HG03060 (cell line): Measurements from ENCODE around the gene CACNA1E.
"Not testable (repeated sequence)": the region's sequence is repeated elsewhere in the genome, so short reads cannot be mapped to it uniquely, and the experiment has no call there.

Experiments
- ATAC-seq: cut with Tn5 transposase; IDR thresholded peaks from one replicate; pipeline ENCODE4 v1.9.1; 2021; ENCODE audit warnings: low read depth, moderate number of reproducible peaks; ENCODE audit not compliant: unreplicated experiment

CACNA1E gene

DNA sequence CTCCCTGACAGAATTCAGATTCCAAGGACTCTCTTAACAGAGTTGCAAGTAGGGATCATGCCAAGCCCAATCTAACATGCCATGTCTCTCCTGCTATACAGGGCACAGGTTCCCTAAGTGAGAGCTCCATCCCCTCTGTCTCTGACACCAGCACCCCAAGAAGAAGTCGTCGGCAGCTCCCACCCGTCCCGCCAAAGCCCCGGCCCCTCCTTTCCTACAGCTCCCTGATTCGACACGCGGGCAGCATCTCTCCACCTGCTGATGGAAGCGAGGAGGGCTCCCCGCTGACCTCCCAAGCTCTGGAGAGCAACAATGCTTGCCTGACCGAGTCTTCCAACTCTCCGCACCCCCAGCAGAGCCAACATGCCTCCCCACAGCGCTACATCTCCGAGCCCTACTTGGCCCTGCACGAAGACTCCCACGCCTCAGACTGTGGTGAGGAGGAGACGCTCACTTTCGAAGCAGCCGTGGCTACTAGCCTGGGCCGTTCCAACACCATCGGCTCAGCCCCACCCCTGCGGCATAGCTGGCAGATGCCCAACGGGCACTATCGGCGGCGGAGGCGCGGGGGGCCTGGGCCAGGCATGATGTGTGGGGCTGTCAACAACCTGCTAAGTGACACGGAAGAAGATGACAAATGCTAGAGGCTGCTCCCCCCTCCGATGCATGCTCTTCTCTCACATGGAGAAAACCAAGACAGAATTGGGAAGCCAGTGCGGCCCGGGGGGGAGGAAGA, 315.0 kb downstream of the CACNA1E start:
- no peak for ATAC-seq

GRCh38 chr1:181801617-181802016, 318.3 kb downstream of the CACNA1E start:
- ATAC-seq, result no peak

DNA sequence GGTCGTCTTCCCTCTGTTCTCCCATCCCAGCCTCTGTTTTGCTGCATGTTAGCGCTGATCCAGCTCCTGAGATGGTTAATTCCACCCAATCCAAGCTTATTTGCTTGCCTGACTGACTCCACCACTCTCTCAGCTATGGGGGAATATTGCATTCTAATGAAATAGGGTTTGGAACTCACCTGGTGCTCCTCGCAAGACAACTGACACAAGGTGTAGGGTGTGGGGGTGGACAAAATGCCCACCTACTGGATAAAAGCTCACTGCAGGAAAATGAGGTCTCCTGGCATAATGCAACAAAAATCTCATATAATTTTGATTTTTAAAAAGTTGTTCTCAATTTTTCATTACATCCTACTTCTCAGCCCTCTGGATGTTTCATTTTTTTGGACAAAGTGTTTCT, 319.1 kb downstream of the CACNA1E start:
- ATAC-seq, result no peak

- ATAC-seq, result no peak
These were observed 320.1 kb downstream of the CACNA1E start for GRCh38 chr1:181803421-181803820.

- ATAC-seq, result no peak
These were observed 321.7 kb downstream of the CACNA1E start for GRCh38 chr1:181804989-181805388.

GRCh38 chr1:181806746-181807145, 323.4 kb downstream of the CACNA1E start:
- ATAC-seq, result no peak

- no peak for ATAC-seq
These were observed 323.9 kb downstream of the CACNA1E start for GRCh38 chr1:181807251-181807650.

- no peak for ATAC-seq
These were observed 326.8 kb downstream of the CACNA1E start for GRCh38 chr1:181809991-181810545.

- no peak for ATAC-seq
These were observed 328.9 kb downstream of the CACNA1E start for GRCh38 chr1:181812208-181812607.

- no peak for ATAC-seq
These were observed 329.9 kb downstream of the CACNA1E start for GRCh38 chr1:181813266-181813665.

GRCh38 chr1:181816608-181817007, 333.3 kb downstream of the CACNA1E start:
- no peak for ATAC-seq

GRCh38 chr1:181817091-181817490, 333.8 kb downstream of the CACNA1E start:
- ATAC-seq, result no peak

- no peak for ATAC-seq
These were observed 335.1 kb downstream of the CACNA1E start for GRCh38 chr1:181818459-181818858.

- ATAC-seq, result no peak
These were observed 335.6 kb downstream of the CACNA1E start for GRCh38 chr1:181818943-181819342.

DNA sequence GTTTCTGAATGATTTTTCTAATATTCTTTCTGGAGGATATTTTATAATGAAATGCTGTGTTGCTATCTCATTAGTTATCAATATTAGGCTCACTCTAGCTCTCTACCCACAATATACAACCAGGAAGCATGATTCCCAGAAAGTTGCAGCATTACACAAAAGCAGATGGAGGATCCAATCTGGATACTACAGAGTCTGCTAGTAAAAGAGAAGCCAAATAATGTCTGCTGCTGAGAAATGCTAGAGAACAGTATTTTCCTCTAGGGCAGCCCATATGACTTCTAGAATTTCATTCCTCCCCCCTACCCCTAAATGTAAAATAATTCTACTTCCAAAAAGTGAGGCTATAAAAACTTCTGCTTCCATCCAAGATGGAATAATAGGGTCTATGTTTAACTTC, 338.4 kb downstream of the CACNA1E start:
- no peak for ATAC-seq

DNA sequence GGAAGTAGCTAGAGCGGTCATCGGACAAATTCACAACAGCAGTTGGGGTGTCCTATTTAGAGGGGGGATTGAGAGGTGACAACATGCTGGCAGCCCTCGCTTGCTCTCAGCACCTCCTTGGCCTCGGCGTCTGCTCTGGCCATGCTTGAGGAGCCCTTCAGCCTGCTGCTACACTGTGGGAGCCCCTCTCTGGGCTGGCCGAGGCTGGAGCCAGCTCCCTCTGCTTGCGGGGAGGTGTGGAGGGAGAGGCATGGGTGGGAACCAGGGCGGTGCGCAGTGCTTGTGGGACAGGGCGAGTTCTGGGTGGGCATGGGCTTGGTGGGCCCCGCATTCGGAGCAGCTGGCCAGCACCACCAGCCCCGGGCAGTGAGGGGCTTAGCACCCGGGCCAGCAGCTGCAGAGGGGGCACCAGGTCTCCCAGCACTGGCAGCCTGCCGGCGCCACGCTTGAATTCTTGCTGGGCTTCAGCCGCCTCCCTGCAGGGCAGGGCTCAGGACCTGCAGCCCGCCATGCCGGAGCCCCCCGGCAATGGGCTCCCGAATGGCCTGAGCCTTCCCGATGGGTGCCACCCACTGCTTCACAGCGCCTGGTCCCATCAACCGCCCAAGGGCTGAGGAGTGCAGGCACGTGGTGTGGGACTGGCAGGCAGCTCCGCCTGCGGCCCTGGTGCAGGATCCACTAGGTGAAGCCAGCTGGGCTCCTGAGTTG, 349.0 kb downstream of the CACNA1E start:
- not testable (repeated sequence) for ATAC-seq

DNA sequence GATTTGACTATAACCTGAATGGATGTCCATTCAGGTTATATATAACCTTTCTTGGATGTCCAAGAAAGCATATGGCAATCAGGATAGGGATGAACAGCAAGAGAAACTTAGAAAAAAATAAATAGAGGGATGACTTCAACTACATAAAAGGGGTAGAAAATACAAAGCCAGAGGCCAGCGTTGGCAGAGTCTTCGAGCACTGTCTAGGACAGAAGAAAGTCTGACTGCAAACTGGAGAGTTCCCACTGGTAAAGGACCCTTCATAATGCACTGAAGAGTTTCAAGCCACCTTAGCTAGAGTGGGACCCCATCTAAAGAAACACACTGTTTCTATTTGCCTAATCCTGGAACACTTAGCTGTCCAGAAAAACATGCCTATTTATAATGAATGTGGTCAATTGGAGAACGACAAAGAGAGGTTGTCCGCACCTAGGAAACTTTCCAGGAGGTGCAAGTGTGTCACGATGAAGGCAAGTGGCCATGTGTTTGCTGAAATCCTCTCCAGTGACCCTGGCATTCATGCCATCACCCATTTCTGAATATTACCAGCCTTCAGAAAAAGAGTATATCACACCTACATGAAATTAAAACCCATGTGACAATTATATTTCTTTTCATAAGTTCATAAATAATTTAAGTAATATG, 362.8 kb downstream of the CACNA1E start:
- no peak for ATAC-seq

DNA sequence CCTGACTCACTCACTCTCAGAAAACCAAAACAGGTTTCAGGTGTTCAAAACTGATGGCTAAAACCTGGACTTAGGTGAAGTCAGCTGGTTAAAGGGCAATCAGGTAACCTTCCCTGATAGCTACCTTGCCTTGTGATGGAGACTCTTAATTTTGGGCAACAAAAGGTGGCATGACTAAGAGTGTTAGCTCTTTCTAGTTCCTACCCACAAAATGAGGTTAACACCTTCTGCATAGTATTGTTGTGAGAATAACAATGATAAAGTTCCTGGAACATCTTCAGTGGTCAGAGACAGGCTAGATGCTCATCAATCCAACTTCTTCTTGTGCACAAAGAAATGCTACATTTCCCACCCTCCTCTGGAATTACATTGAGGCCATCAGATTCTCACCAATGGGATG, 363.4 kb downstream of the CACNA1E start:
- ATAC-seq, result no peak

DNA sequence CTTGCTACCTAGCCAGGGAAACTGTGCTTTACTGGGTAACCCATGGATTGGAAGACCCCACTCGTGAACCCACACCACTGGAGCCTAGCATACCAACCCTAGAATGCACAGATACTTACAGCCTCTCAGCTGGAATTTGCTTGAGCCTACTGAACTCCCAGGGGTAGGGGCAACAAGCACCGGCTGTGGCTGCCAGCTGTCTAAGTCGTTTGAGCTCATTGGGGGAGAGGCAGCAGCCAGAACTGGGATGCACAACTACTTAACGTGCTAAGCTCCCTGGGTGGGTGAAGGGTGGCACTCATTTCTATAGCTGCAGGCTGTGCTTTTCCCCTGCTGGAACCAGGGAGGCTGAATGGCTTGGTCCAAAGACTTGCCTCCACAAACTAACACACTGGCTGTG, 365.8 kb downstream of the CACNA1E start:
- ATAC-seq, result no peak

- ATAC-seq, result not testable (repeated sequence)
These were observed 370.9 kb downstream of the CACNA1E start for GRCh38 chr1:181854212-181854611.

DNA sequence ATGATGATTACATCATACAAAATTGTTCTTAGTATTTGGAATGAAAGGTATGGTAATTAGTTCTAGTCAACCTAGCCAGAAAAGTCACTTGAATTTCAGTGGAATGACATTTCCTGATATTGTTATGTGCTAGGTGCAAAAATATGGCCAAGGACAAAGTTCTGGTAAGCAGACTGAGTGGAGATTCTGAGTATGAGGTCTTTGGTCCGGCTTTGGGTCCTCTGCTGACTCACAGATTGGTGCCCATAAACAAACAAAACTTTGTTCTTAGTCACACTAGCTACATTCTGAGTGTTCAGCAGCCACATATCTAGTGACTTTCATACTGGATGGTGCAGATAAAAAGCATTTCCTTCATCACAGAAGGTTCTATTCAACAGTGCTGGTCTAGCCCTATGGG, 372.1 kb downstream of the CACNA1E start:
- no peak for ATAC-seq
